GM12865 (cell line): ENCODE results near the gene STXBP1.

Experiments
- DNase-seq: peaks from one replicate; pipeline ENCODE4 v3.0.0; 2010; ENCODE audit warnings: low read depth
- H3K4me3 ChIP-seq: 2 replicates; pipeline ENCODE4 v1.5.1; 2011; ENCODE audit warnings: mild to moderate bottlenecking, low read depth, low read length, control low read depth
- TF ChIP-seq, protein P1 (sequence below): IDR thresholded peaks from 2 replicates; pipeline ENCODE4 v1.5.1; 2011; ENCODE audit warnings: low read length, control low read depth, low read depth, inconsistent platforms; ENCODE audit not compliant: insufficient read depth; ENCODE audit errors: missing control alignments

The STXBP1 gene

DNA sequence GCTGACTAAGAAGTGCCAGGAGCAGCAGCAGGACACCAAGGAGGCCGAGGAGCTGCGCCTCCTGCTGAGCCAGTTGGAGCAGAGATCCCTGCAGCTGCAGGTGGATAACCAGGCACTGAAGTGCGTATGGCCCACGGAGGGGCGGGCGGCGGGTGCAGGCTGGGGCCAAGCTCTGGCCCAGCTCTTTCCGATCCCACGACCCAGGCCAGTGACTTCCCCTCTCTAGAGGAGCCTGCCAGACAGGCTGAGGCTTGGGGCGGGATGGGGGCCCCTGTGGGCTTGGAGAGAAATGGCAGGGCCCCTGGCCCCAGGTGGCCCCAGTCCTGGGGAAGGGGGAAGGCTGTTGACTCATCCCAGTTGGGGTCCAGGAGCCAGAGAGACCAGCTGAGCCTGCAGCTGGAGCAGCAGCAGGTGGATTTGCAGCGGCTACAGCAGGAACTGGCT, 99.8 kb downstream of the STXBP1 start:
- DNase-seq, result no peak
- TF ChIP-seq, protein P1, sequence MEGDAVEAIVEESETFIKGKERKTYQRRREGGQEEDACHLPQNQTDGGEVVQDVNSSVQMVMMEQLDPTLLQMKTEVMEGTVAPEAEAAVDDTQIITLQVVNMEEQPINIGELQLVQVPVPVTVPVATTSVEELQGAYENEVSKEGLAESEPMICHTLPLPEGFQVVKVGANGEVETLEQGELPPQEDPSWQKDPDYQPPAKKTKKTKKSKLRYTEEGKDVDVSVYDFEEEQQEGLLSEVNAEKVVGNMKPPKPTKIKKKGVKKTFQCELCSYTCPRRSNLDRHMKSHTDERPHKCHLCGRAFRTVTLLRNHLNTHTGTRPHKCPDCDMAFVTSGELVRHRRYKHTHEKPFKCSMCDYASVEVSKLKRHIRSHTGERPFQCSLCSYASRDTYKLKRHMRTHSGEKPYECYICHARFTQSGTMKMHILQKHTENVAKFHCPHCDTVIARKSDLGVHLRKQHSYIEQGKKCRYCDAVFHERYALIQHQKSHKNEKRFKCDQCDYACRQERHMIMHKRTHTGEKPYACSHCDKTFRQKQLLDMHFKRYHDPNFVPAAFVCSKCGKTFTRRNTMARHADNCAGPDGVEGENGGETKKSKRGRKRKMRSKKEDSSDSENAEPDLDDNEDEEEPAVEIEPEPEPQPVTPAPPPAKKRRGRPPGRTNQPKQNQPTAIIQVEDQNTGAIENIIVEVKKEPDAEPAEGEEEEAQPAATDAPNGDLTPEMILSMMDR, result no peak
- no peak overlapping the region for H3K4me3 ChIP-seq

DNA sequence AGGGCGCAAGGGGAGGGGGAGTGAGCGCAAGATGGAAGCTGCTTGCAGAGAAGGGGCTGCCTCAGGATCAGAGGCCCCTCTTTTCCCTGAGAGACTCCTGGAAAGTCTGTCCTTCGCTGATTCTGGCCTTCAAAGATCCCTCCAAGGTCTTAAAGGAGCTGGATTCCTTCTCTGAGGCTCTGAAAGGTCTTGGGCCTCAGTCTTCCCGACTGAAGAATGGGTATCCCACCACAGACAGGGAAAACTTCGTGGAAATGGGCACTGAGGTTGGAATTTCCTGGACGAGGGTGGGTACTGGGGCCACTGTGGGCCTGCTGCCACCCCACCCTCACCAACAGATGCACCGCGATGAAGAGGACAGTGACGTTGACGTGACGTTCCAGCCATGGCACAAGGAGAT, 100.3 kb downstream of the STXBP1 start:
- TF ChIP-seq, protein P1, result no peak
- no peak overlapping the region for H3K4me3 ChIP-seq
- DNase-seq, result no peak

DNA sequence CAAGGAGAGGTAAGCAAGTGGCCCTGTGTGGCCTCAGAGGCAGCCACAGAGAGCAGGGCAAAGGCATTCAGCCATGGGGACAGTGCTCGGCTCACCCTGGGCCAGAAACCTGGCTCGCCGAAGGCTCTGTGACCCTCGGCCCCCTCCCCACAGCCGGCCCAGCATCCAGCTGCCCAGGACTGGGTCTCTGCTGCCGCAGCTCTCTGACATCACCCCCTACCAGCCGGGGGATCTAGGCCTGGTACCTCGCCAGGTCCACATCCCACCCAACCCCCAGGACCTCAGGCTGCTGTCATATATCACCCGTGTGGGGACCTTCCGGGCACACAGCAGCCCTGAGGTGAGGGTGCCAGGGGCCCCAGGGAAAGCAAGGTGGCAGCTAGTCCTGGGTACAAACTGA, 100.8 kb downstream of the STXBP1 start:
- no peak for DNase-seq
- TF ChIP-seq, protein P1, result no peak
- no peak overlapping the region for H3K4me3 ChIP-seq

DNA sequence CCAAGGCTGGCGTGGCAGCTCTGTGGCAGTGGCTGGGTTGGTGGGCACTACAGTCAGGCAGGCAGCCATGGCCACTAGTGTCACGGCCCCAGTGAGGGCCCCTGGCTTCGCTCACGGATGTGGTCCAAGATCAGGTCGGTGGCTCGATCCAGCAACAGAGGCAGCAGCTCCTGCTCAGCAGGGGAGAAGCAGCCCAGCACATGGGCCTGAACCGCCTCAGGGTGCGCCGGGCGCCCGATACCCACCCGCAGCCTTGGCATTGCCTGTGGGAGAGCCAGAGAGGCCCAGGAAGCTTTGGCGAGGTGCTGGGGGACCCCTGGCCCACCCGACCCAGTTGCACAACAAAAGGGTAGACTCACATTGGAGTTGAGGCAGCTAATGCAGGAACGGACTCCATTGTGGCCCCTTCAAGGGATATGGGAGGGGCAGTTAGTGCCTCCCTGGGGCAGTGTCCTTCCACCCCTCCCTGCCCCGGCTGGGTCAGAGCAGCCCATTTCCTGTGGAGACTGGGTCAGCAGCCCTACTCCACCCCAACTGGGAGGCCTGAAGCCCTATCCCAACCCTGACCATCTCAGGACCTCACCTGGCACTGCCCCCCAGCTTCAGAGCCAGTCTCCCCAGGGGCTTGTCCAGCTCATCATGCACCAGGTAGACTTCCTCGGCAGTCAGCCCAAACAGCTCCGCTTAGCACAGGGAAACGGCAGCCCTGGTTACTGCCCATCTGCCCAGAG, 102.1 kb downstream of the STXBP1 start:
- no peak overlapping the region for H3K4me3 ChIP-seq
- DNase-seq, result no peak
- TF ChIP-seq, protein P1, result no peak

DNA sequence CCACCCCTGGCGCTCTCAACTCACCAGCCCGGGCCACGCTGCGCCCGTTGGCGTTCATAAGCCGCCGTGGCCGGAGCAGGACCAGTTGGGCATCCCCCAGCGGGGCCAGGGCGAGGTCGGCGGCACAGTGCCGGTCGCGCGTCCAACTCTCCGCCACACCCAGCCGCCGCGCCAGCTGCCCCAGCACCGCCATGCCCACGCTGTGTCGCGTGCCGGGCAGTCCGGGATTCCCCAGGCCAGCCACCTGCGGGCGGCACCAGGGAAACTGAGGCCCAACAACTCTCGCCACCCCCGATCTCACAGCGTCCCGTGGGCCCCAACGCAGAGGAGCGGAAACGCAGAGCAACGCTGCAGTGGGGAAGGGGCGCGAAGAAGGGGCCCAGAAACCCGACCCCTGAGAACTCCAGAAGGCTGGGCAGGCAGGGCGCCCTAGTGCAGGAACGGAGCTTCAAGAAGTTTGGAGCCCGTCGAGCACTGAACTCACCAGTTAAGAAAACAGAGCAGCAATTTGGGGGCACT, 102.9 kb downstream of the STXBP1 start:
- peak overlapping the region; percentile 88 for H3K4me3 ChIP-seq
- no peak for DNase-seq
- TF ChIP-seq, protein P1, result no peak

DNA sequence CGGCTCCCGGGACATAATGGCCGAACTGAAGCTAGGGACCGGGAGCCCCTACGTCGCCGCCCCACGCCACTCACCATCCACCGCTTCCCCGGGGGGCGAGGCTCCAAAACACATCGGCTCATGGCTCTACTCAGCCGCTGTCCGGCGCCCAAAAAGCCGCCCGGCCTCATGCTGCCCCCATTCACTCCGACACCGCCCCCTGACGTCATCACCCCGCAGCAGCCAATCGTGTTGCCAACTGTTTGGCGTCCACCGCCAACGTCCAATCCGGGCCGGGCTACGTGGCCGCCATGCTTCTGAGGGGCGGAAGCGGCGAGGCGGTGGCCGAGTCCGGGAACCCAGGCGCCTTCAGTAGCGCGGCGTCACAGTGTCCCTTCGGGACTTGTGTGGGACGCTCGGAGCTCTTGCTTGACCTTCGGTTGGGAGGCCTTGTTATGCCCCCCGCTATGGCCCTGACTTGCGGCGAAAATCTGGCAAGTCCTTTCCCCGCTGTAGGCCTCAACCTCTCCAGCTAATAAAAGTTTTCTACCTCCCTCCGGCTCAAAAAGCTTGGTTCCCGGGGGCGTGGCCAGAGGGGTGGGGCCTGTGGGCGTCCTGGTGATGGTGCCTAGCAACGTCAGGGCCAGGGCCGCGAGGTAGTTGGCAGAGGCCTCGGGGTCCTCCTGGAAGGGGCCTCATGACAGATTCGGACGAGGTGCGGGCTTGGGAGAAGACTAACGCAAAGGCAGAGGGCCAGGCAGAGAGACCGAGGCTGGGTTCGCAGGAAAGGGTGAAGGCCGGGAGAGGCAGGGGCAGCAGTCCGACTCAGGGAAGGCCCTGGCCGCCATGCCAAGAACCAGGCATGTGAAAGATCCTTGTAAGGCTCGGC, 103.6 kb downstream of the STXBP1 start, which contains the start of the genes PTRH1 and TTC16:
PTRH1 (minus strand) TSS at position 194 of the 868 bp plus-strand sequence; CDS start at position 170, 24 bp downstream.
TTC16 (plus strand) TSS at position 610 of the 868 bp plus-strand sequence; CDS start at position 677, 67 bp downstream.
- peak; percentile 95 for DNase-seq
- H3K4me3 ChIP-seq, result peak within 1 kb of the TSS; percentile 88
- TF ChIP-seq, protein P1, result no peak
